GM23338 (cell line): Measurements from ENCODE around the gene SYNPR. TPM values are rescaled to one million over a fixed set of nuclear protein-coding genes. Genes with fewer than 3 reads are reported as not detected.

ENCODE experiments used
- ATAC-seq: fragments of 200-7000 bp; cut with Tn5 transposase; 3 replicates; pipeline ENCODE4 v1.9.1; 2020
- DNase-seq: peaks from one replicate; pipeline ENCODE4 v3.0.0-alpha.2; 2015; ENCODE audit warnings: low spot score
- H2AFZ ChIP-seq: fragments of 200-600 bp; sonication (generic); 2 replicates; pipeline ENCODE4 v1.8.0; 2016; ENCODE audit warnings: antibody characterized with exemption, mild to moderate bottlenecking, moderate library complexity
- H3F3A ChIP-seq: fragments of 200-600 bp; sonication (generic); replicated peaks from 2 replicates; pipeline ENCODE4 v1.8.0; 2017; ENCODE audit warnings: antibody characterized with exemption, mixed run types, low read depth
- H3K27ac ChIP-seq: fragments of 200-600 bp; sonication (generic); 2 replicates; pipeline ENCODE4 v1.6.1; 2016; ENCODE audit warnings: low read depth
- H3K27me3 ChIP-seq: fragments of 200-600 bp; sonication (generic); 2 replicates; pipeline ENCODE4 v1.8.0; 2016; ENCODE audit warnings: mild to moderate bottlenecking, mixed run types, moderate library complexity; ENCODE audit not compliant: insufficient read depth
- H3K36me3 ChIP-seq: fragments of 200-600 bp; sonication (generic); 2 replicates; pipeline ENCODE4 v1.8.0; 2016; ENCODE audit warnings: mild to moderate bottlenecking; ENCODE audit not compliant: insufficient read depth
- H3K4me1 ChIP-seq: fragments of 200-600 bp; sonication (generic); 2 replicates; pipeline ENCODE4 v1.8.0; 2016; ENCODE audit warnings: mild to moderate bottlenecking, moderate library complexity; ENCODE audit not compliant: insufficient read depth
- H3K4me2 ChIP-seq: fragments of 200-600 bp; sonication (generic); 2 replicates; pipeline ENCODE4 v1.7.1; 2017; ENCODE audit warnings: mixed run types
- H3K4me3 ChIP-seq: fragments of 200-600 bp; sonication (generic); 2 replicates; pipeline ENCODE4 v1.6.1; 2016; ENCODE audit warnings: mixed run types
- H3K79me2 ChIP-seq: fragments of 200-600 bp; sonication (generic); replicated peaks from 2 replicates; pipeline ENCODE4 v1.8.0; 2017; ENCODE audit warnings: mild to moderate bottlenecking; ENCODE audit not compliant: insufficient read depth
- H3K9me2 ChIP-seq: fragments of 200-600 bp; sonication (generic); 2 replicates; pipeline ENCODE4 v1.8.0; 2017; ENCODE audit not compliant: insufficient read depth
- H4K20me1 ChIP-seq: fragments of 200-600 bp; sonication (generic); replicated peaks from 2 replicates; pipeline ENCODE4 v1.8.0; 2017; ENCODE audit warnings: mild to moderate bottlenecking; ENCODE audit not compliant: insufficient read depth
- H3K27ac Mint-ChIP-seq: 2 replicates; pipeline ENCODE4 v1.8.0; 2020; ENCODE audit warnings: inconsistent platforms, mild to moderate bottlenecking, moderate library complexity, mixed read lengths
- H3K27me3 Mint-ChIP-seq: 3 replicates; pipeline ENCODE4 v1.8.0; 2022; ENCODE audit warnings: low read depth, mild to moderate bottlenecking, moderate library complexity, mixed read lengths, inconsistent platforms; ENCODE audit not compliant: insufficient read depth, poor library complexity
- H3K36me3 Mint-ChIP-seq: 3 replicates; pipeline ENCODE4 v1.8.0; 2021; ENCODE audit warnings: low read depth, mild to moderate bottlenecking, inconsistent platforms, moderate library complexity, mixed read lengths
- H3K4me1 Mint-ChIP-seq: 3 replicates; pipeline ENCODE4 v1.8.0; 2020; ENCODE audit warnings: mild to moderate bottlenecking, inconsistent platforms, mixed read lengths
- H3K4me3 Mint-ChIP-seq: 3 replicates; pipeline ENCODE4 v1.8.0; 2021; ENCODE audit warnings: moderate library complexity, mild to moderate bottlenecking, inconsistent platforms, mixed read lengths
- H3K9me3 Mint-ChIP-seq: 3 replicates; pipeline ENCODE4 v1.8.0; 2020; ENCODE audit warnings: moderate library complexity, mild to moderate bottlenecking, inconsistent platforms, mixed read lengths
- POLR2AphosphoS5 ChIP-seq: IDR thresholded peaks from 2 replicates; pipeline ENCODE4 v1.6.1; 2016; ENCODE audit warnings: antibody characterized with exemption, low read depth
- REST ChIP-seq: IDR thresholded peaks from one replicate; pipeline ENCODE4 v1.6.1; 2018; ENCODE audit warnings: antibody characterized with exemption; ENCODE audit not compliant: unreplicated experiment
- ZNF462 ChIP-seq: fragments of 250-450 bp; sonication (Bioruptor Pico); IDR thresholded peaks from 2 replicates; pipeline ENCODE4 v1.5.0; 2020; ENCODE audit warnings: mild to moderate bottlenecking, moderate library complexity
- polyA plus RNA-seq: library from polyadenylated mRNA; unstranded; fragments of >200 nt; fragmentation: Nextera tagmentation; extraction: Ambion mirVana; gene quantifications from 2 replicates; pipeline ENCODE4 v1.2.1, GENCODE V29; 2016
- total RNA-seq: library from RNA; depleted of rRNA; stranded (reverse); fragments of >200 nt; shearing (Covaris generic); gene quantifications from 2 replicates; pipeline ENCODE4 v1.2.3, GENCODE V29; 2014

Gene SYNPR
- total and polyA plus RNA-seq, 2 experiments from 2014 or later, result 0.38 to 0.55 TPM

GRCh38 chr3:63655519-63655918 lies 377.4 kb downstream of the SYNPR start (continued):
- no peak for TF ChIP-seq REST
- no peak for TF ChIP-seq POLR2AphosphoS5

- Histone ChIP-seq H4K20me1 (no peaks in the 10 kb centered on the region), H3K4me2 (no peak overlapping the region), H3F3A (no peaks in the 10 kb centered on the region), H3K4me1 (no peaks in the 10 kb centered on the region), H3K9me2 (no peaks in the 10 kb centered on the region), H3K27ac (no peak overlapping the region), H3K27me3 (no peaks in the 10 kb centered on the region), H3K4me3 (no peak overlapping the region), H2AFZ (no peak overlapping the region), H3K36me3 (no peaks in the 10 kb centered on the region), H3K79me2 (no peaks in the 10 kb centered on the region)
- DNase-seq (no peak), ATAC-seq (no peak)
- no peak for TF ChIP-seq REST
- TF ChIP-seq ZNF462 (CRISPR knock-in tag), result no peak
- 0 out of 3 replicates have a peak, but pooled peaks cover under 1% of the 10 kb centered on the region for H3K4me1 Mint-ChIP-seq
- H3K27me3 Mint-ChIP-seq, result no peaks in the 10 kb centered on the region
- no peak overlapping the region for H3K4me3 Mint-ChIP-seq
- no peaks in the 10 kb centered on the region for H3K9me3 Mint-ChIP-seq
- H3K27ac Mint-ChIP-seq, result no peak overlapping the region
- H3K36me3 Mint-ChIP-seq, result no peaks in the 10 kb centered on the region
These were observed 378.7 kb downstream of the SYNPR start for GRCh38 chr3:63656786-63657185.
